SK-N-SH (cell line): ENCODE measurements around the gene NPC2.

Experiments
- CTCF ChIP-seq: fragments of 200-600 bp; sonication (generic); IDR thresholded peaks from 2 replicates; pipeline ENCODE4 v1.6.1; 2017; ENCODE audit warnings: antibody characterized with exemption, mild to moderate bottlenecking, moderate library complexity
- MEF2A ChIP-seq: IDR thresholded peaks from 2 replicates; pipeline ENCODE4 v1.4.0; 2012; ENCODE audit warnings: low read depth, borderline replicate concordance
- MXI1 ChIP-seq: IDR thresholded peaks from 2 replicates; pipeline ENCODE4 v1.6.1; 2012; ENCODE audit warnings: mild to moderate bottlenecking, low read depth, low read length, improper control_type of control experiment
- NFIC ChIP-seq: IDR thresholded peaks from 2 replicates; pipeline ENCODE4 v1.4.0; 2012; ENCODE audit warnings: borderline replicate concordance
- NRF1 ChIP-seq: IDR thresholded peaks from 2 replicates; pipeline ENCODE4 v1.6.1; 2012; ENCODE audit warnings: low read depth, mild to moderate bottlenecking, low read length
- RAD21 ChIP-seq: IDR thresholded peaks from 2 replicates; pipeline ENCODE4 v1.6.1; 2012; ENCODE audit warnings: mild to moderate bottlenecking, low read length
- RCOR1 ChIP-seq: fragments of 150-350 bp; IDR thresholded peaks from 2 replicates; pipeline ENCODE4 v1.6.1; 2017; ENCODE audit warnings: antibody characterized with exemption, low read length

GRCh38 chr14:74503291-74503937 lies 10.3 kb upstream of the NPC2 start:
- TF ChIP-seq CTCF, result no peak
- TF ChIP-seq RCOR1, result no peak
- TF ChIP-seq RAD21, result no peak
- TF ChIP-seq MXI1, result no peak
- no peak for TF ChIP-seq MEF2A
- TF ChIP-seq NFIC, result no peak
- no peak for TF ChIP-seq NRF1
